Keratinocyte (primary cell): ENCODE results near the gene SNTG2. TPM values are rescaled to one million over a fixed set of nuclear protein-coding genes. Genes with fewer than 3 reads are reported as not detected.

Source experiments
- DNase-seq: peaks from one replicate; pipeline ENCODE4 v3.0.0-alpha.2; 2011; ENCODE audit warnings: low read depth, missing footprints, low spot score
- FAIRE-seq: peaks from 2 replicates; lab custom pipeline; 2011; peaks lifted over from hg19 to GRCh38; lab: Jason Lieb, UNC
- H2AFZ ChIP-seq: 2 replicates; pipeline ENCODE4 v1.6.0; 2012; ENCODE audit warnings: low read length, control low read depth, inconsistent platforms; ENCODE audit not compliant: control insufficient read depth
- H3K27ac ChIP-seq: 2 replicates; pipeline ENCODE4 v1.5.1; 2011; ENCODE audit warnings: low read length; ENCODE audit not compliant: control insufficient read depth, insufficient read depth
- H3K27me3 ChIP-seq: 3 replicates; pipeline ENCODE4 v1.6.0; 2011; ENCODE audit warnings: low read length; ENCODE audit not compliant: control insufficient read depth, insufficient read depth; ENCODE audit errors: extremely low read depth
- H3K36me3 ChIP-seq, 2 experiments: 2 replicates in 1 of 2; 3 replicates in 1 of 2; pipeline ENCODE4 v1.5.1; 2011; ENCODE audit warnings: low read length in 2 of 2, mild to moderate bottlenecking in 1 of 2; ENCODE audit not compliant: control insufficient read depth in 2 of 2, insufficient read depth in 2 of 2; ENCODE audit errors: extremely low read depth in 1 of 2
- H3K4me1 ChIP-seq: 3 replicates; pipeline ENCODE4 v1.5.1; 2011; ENCODE audit warnings: low read length; ENCODE audit not compliant: control insufficient read depth, insufficient read depth; ENCODE audit errors: extremely low read depth
- H3K4me2 ChIP-seq: 3 replicates; pipeline ENCODE4 v1.6.0; 2011; ENCODE audit warnings: low read depth, low read length; ENCODE audit not compliant: control insufficient read depth, insufficient read depth; ENCODE audit errors: extremely low read depth
- H3K4me3 ChIP-seq, 3 experiments: fragments of 200-600 bp in 1 of 3; sonication (generic) in 1 of 3; 2 replicates in 2 of 3; 3 replicates in 1 of 3; pipeline ENCODE4 v1.5.1; 2011 to 2016; ENCODE audit warnings: low read length in 3 of 3, mild to moderate bottlenecking in 3 of 3, control low read depth in 2 of 3, inconsistent platforms in 1 of 3, low read depth in 1 of 3, mixed read lengths in 1 of 3, mixed run types in 1 of 3, moderate library complexity in 1 of 3; ENCODE audit not compliant: control insufficient read depth in 2 of 3, insufficient read depth in 2 of 3; ENCODE audit errors: extremely low read depth in 1 of 3
- H3K79me2 ChIP-seq: 2 replicates; pipeline ENCODE4 v1.6.0; 2012; ENCODE audit warnings: low read length; ENCODE audit not compliant: control insufficient read depth, insufficient read depth
- H3K9ac ChIP-seq: 3 replicates; pipeline ENCODE4 v1.6.0; 2011; ENCODE audit warnings: low read length; ENCODE audit not compliant: control insufficient read depth, insufficient read depth; ENCODE audit errors: extremely low read depth
- H3K9me1 ChIP-seq: 3 replicates; pipeline ENCODE4 v1.6.0; 2011; ENCODE audit warnings: low read length; ENCODE audit not compliant: control insufficient read depth, insufficient read depth; ENCODE audit errors: extremely low read depth
- H3K9me3 ChIP-seq: 2 replicates; pipeline ENCODE4 v1.5.1; 2012; ENCODE audit warnings: low read depth, low read length; ENCODE audit not compliant: control insufficient read depth
- H4K20me1 ChIP-seq: 3 replicates; pipeline ENCODE4 v1.6.0; 2011; ENCODE audit warnings: low read length; ENCODE audit not compliant: control insufficient read depth, insufficient read depth; ENCODE audit errors: extremely low read depth
- EZH2 ChIP-seq: IDR thresholded peaks from one replicate; pipeline ENCODE4 v1.6.1; 2012; ENCODE audit warnings: inconsistent platforms, mild to moderate bottlenecking, low read length, moderate library complexity
- dilution Hi-C: fragments of 300-500 bp; cut with MboI; formaldehyde crosslinking; loops from one replicate; pipeline ENCODE4 v1.7.0; 2020; ENCODE audit warnings: low sequenced_read_pairs; ENCODE audit not compliant: extremely low pct_ligation_motif_present
- polyA plus RNA-seq, 5 experiments: library from polyadenylated mRNA; depleted of rRNA in 3 of 5; stranded (reverse) in 3 of 5; stranded (forward) in 1 of 5; unstranded in 1 of 5; fragments of >200 nt; gene quantifications; 1 replicate in 1 of 5; 2 replicates in 3 of 5; 3 replicates in 1 of 5; pipeline versions ENCODE4 v1.2.1 to v1.2.3, GENCODE V29; 2011 to 2012; ENCODE audit warnings: missing spikeins in 2 of 5, low read depth in 1 of 5, low replicate concordance in 1 of 5
- TF ChIP-seq, protein P1 (sequence below), 3 experiments: IDR thresholded peaks in 1 of 3; conservative IDR thresholded peaks in 1 of 3; optimal IDR thresholded peaks in 1 of 3; 2 replicates in 2 of 3; 3 replicates in 1 of 3; pipeline versions ENCODE3 to v1.5.1; 2011; ENCODE audit warnings: low read length in 3 of 3, mild to moderate bottlenecking in 3 of 3, moderate library complexity in 2 of 3, control low read depth in 1 of 3, inconsistent platforms in 1 of 3; ENCODE audit not compliant: insufficient read depth in 2 of 3; ENCODE audit errors: extremely low read depth in 1 of 3

SNTG2 gene
- polyA plus RNA-seq, 1 donor (not counting 4 experiments of a cell fraction or from before 2014, with no cell fraction given), result not detected

DNA sequence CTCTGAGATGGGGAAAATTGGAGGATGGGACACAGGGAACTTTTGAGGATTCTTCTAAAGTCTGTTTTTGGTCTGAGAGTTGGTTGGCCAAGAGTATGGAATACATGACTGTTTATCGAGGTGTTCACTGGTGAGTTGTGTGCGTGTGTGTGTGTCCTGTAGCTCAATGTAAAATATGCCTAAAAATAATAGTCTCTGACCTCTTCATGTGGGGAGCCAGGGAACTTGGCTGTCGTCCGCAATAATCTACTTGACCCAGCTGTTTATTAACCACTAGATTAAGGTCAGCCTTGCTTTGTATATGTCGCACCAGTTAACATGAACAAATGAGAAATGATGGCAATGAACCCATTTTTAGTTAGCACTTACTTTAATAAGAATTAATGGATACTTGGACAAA is 285.2 kb downstream of the SNTG2 start:
- TF ChIP-seq EZH2, result no peak
- TF ChIP-seq, protein P1, sequence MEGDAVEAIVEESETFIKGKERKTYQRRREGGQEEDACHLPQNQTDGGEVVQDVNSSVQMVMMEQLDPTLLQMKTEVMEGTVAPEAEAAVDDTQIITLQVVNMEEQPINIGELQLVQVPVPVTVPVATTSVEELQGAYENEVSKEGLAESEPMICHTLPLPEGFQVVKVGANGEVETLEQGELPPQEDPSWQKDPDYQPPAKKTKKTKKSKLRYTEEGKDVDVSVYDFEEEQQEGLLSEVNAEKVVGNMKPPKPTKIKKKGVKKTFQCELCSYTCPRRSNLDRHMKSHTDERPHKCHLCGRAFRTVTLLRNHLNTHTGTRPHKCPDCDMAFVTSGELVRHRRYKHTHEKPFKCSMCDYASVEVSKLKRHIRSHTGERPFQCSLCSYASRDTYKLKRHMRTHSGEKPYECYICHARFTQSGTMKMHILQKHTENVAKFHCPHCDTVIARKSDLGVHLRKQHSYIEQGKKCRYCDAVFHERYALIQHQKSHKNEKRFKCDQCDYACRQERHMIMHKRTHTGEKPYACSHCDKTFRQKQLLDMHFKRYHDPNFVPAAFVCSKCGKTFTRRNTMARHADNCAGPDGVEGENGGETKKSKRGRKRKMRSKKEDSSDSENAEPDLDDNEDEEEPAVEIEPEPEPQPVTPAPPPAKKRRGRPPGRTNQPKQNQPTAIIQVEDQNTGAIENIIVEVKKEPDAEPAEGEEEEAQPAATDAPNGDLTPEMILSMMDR (optimal IDR thresholded peaks at IDR 0.05 in 1 of 3, IDR thresholded peaks at IDR 0.05 in 1 of 3, conservative IDR thresholded peaks at IDR 0.05 in 1 of 3; ENCODE audit: extremely low read depth in 1 of 3, insufficient read depth in 2 of 3, low read length in 3 of 3), result no peak
- no peaks in the 10 kb centered on the region for H3K9me3 ChIP-seq
- no peaks in the 10 kb centered on the region for H3K27me3 ChIP-seq
- dilution Hi-C loops, result no loop called here
- no peaks in the 10 kb centered on the region for H3K79me2 ChIP-seq
- H3K27ac ChIP-seq, result no peak overlapping the region
- H3K4me3 ChIP-seq, result no peak overlapping the region
- no peak overlapping the region for H3K9ac ChIP-seq
- no peaks in the 10 kb centered on the region for H3K36me3 ChIP-seq
- FAIRE-seq (no peak), DNase-seq (no peak)
- no peaks in the 10 kb centered on the region for H3K4me1 ChIP-seq
- no peak overlapping the region for H2AFZ ChIP-seq
- H4K20me1 ChIP-seq, result no peaks in the 10 kb centered on the region
- no peak overlapping the region for H3K4me2 ChIP-seq
- no peaks in the 10 kb centered on the region for H3K9me1 ChIP-seq

DNA sequence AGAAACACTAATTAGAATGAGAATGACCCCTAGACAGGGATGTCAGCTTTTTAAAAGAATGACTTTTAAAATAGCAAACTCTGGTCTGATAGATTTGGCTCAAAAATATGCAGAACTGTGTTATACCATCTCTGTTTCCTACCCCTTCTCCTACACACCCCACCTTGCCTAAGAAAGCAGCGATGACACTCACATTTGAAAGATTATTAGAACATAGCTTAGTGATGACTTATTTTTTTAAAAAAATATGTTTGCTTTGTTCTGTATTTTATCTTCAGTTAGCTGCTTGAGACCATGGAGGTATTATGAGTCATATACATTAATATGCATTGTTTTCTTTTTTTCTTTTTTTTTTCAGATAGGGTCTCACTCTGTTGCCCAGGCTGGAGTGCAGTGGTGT is 286.0 kb downstream of the SNTG2 start:
- Histone ChIP-seq H4K20me1 (no peaks in the 10 kb centered on the region), H3K9ac (no peak overlapping the region), H3K9me1 (no peaks in the 10 kb centered on the region), H2AFZ (no peak overlapping the region), H3K36me3 (no peaks in the 10 kb centered on the region), H3K79me2 (no peaks in the 10 kb centered on the region), H3K4me1 (no peaks in the 10 kb centered on the region), H3K27ac (no peak overlapping the region), H3K27me3 (no peaks in the 10 kb centered on the region), H3K4me2 (no peak overlapping the region), H3K4me3 (no peak overlapping the region), H3K9me3 (no peaks in the 10 kb centered on the region)
- dilution Hi-C loops, result no loop called here
- no peak for FAIRE-seq
- no peak for DNase-seq
- TF ChIP-seq, protein P1 (optimal IDR thresholded peaks at IDR 0.05 in 1 of 3, IDR thresholded peaks at IDR 0.05 in 1 of 3, conservative IDR thresholded peaks at IDR 0.05 in 1 of 3; ENCODE audit: extremely low read depth in 1 of 3, insufficient read depth in 2 of 3, low read length in 3 of 3), result no peak
- TF ChIP-seq EZH2, result no peak
